HEK293 (cell line): ENCODE data around the gene RINL.

ENCODE experiments used
- BCL11B ChIP-seq: fragments of 450-650 bp; formaldehyde crosslinking; IDR thresholded peaks from 2 replicates; pipeline ENCODE4 v1.5.1; 2016; ENCODE audit warnings: low read depth, missing biosample characterization, missing genetic modification characterization
- FEZF1 ChIP-seq: fragments of 450-650 bp; formaldehyde crosslinking; IDR thresholded peaks from 2 replicates; pipeline ENCODE4 v1.5.1; 2016; ENCODE audit warnings: missing biosample characterization, missing genetic modification characterization
- KLF1 ChIP-seq: fragments of 450-650 bp; formaldehyde crosslinking; IDR thresholded peaks from 2 replicates; pipeline ENCODE4 v1.5.1; 2016; ENCODE audit warnings: missing biosample characterization, missing genetic modification characterization
- KLF8 ChIP-seq: fragments of 450-650 bp; formaldehyde crosslinking; IDR thresholded peaks from 2 replicates; pipeline ENCODE4 v1.5.1; 2016; ENCODE audit warnings: missing biosample characterization, missing genetic modification characterization
- MYNN ChIP-seq: fragments of 450-650 bp; formaldehyde crosslinking; IDR thresholded peaks from 2 replicates; pipeline ENCODE4 v1.5.1; 2016; ENCODE audit warnings: missing biosample characterization, missing genetic modification characterization, borderline replicate concordance
- OVOL3 ChIP-seq: fragments of 450-650 bp; formaldehyde crosslinking; IDR thresholded peaks from 2 replicates; pipeline ENCODE4 v1.5.1; 2016; ENCODE audit warnings: missing biosample characterization, missing genetic modification characterization
- REPIN1 ChIP-seq: fragments of 450-650 bp; formaldehyde crosslinking; IDR thresholded peaks from 2 replicates; pipeline ENCODE4 v1.5.1; 2017; ENCODE audit warnings: missing biosample characterization, missing genetic modification characterization, low read depth
- SCRT1 ChIP-seq: fragments of 450-650 bp; formaldehyde crosslinking; IDR thresholded peaks from 2 replicates; pipeline ENCODE4 v1.5.1; 2016; ENCODE audit warnings: missing biosample characterization, missing genetic modification characterization, borderline replicate concordance
- TRIM28 ChIP-seq: IDR thresholded peaks from 2 replicates; pipeline ENCODE4 v1.6.1; 2011; ENCODE audit warnings: low read length, control low read depth, borderline replicate concordance
- ZEB2 ChIP-seq: fragments of 450-650 bp; formaldehyde crosslinking; IDR thresholded peaks from 2 replicates; pipeline ENCODE4 v1.5.1; 2016; ENCODE audit warnings: missing biosample characterization, missing genetic modification characterization
- ZNF132 ChIP-seq: fragments of 450-650 bp; formaldehyde crosslinking; IDR thresholded peaks from 2 replicates; pipeline ENCODE4 v1.5.1; 2017; ENCODE audit warnings: missing biosample characterization, missing genetic modification characterization, borderline replicate concordance
- ZNF140 ChIP-seq: fragments of 450-650 bp; formaldehyde crosslinking; IDR thresholded peaks from 2 replicates; pipeline ENCODE4 v1.5.1; 2016; ENCODE audit warnings: missing biosample characterization, missing genetic modification characterization
- ZNF274 ChIP-seq, 2 experiments: fragments of 200-500 bp in 1 of 2; fragments of 450-650 bp in 1 of 2; sonication (Bioruptor generic) in 1 of 2; formaldehyde crosslinking in 1 of 2; IDR thresholded peaks; 2 replicates each; pipeline versions ENCODE4 v1.5.1 to v1.6.1; 2014 to 2016; ENCODE audit warnings: borderline replicate concordance in 1 of 2, inconsistent platforms in 1 of 2, low read length in 1 of 2, missing biosample characterization in 1 of 2, missing genetic modification characterization in 1 of 2
- ZNF292 ChIP-seq: fragments of 450-650 bp; formaldehyde crosslinking; IDR thresholded peaks from 2 replicates; pipeline ENCODE4 v1.5.1; 2016; ENCODE audit warnings: low read depth, missing biosample characterization, missing genetic modification characterization, borderline replicate concordance
- ZNF366 ChIP-seq: fragments of 450-650 bp; formaldehyde crosslinking; conservative IDR thresholded peaks from 2 replicates; pipeline ENCODE4 v1.5.1; 2016; ENCODE audit warnings: missing biosample characterization, missing genetic modification characterization
- ZNF391 ChIP-seq: fragments of 450-650 bp; formaldehyde crosslinking; IDR thresholded peaks from 2 replicates; pipeline ENCODE4 v1.5.1; 2016; ENCODE audit warnings: low read depth, missing biosample characterization, missing genetic modification characterization, borderline replicate concordance
- ZNF561 ChIP-seq: fragments of 450-650 bp; IDR thresholded peaks from 2 replicates; pipeline ENCODE4 v1.5.1; 2018; ENCODE audit warnings: missing biosample characterization, missing genetic modification characterization, borderline replicate concordance
- ZNF600 ChIP-seq: fragments of 450-650 bp; formaldehyde crosslinking; IDR thresholded peaks from 2 replicates; pipeline ENCODE4 v1.5.1; 2016; ENCODE audit warnings: missing biosample characterization, missing genetic modification characterization
- ZNF621 ChIP-seq: fragments of 450-650 bp; formaldehyde crosslinking; IDR thresholded peaks from 2 replicates; pipeline ENCODE4 v1.5.1; 2017; ENCODE audit warnings: missing biosample characterization, missing genetic modification characterization
- ZNF677 ChIP-seq: fragments of 450-650 bp; IDR thresholded peaks from 2 replicates; pipeline ENCODE4 v1.5.0; 2018; ENCODE audit warnings: missing biosample characterization, mild to moderate bottlenecking, missing genetic modification characterization, moderate library complexity
- TF ChIP-seq, protein P1 (sequence below): fragments of 450-650 bp; formaldehyde crosslinking; conservative IDR thresholded peaks from 2 replicates; pipeline ENCODE4 v1.5.1; 2016; ENCODE audit warnings: low read depth, missing biosample characterization, missing genetic modification characterization
- TF ChIP-seq, protein P2 (sequence below): fragments of 450-650 bp; formaldehyde crosslinking; conservative IDR thresholded peaks from 2 replicates; pipeline ENCODE4 v1.5.1; 2016; ENCODE audit warnings: low read depth, missing biosample characterization, missing genetic modification characterization
- TF ChIP-seq, protein P3 (sequence below): fragments of 450-650 bp; formaldehyde crosslinking; IDR thresholded peaks from 2 replicates; pipeline ENCODE4 v1.5.0; 2017; ENCODE audit warnings: missing biosample characterization, missing genetic modification characterization, borderline replicate concordance
- TF ChIP-seq, protein P4 (sequence below): fragments of 450-650 bp; formaldehyde crosslinking; IDR thresholded peaks from 2 replicates; pipeline ENCODE4 v1.5.1; 2016; ENCODE audit warnings: missing biosample characterization, missing genetic modification characterization
- TF ChIP-seq, protein P5 (sequence below): fragments of 450-650 bp; formaldehyde crosslinking; IDR thresholded peaks from 2 replicates; pipeline ENCODE4 v1.5.1; 2016; ENCODE audit warnings: missing biosample characterization, missing genetic modification characterization

The RINL gene

DNA sequence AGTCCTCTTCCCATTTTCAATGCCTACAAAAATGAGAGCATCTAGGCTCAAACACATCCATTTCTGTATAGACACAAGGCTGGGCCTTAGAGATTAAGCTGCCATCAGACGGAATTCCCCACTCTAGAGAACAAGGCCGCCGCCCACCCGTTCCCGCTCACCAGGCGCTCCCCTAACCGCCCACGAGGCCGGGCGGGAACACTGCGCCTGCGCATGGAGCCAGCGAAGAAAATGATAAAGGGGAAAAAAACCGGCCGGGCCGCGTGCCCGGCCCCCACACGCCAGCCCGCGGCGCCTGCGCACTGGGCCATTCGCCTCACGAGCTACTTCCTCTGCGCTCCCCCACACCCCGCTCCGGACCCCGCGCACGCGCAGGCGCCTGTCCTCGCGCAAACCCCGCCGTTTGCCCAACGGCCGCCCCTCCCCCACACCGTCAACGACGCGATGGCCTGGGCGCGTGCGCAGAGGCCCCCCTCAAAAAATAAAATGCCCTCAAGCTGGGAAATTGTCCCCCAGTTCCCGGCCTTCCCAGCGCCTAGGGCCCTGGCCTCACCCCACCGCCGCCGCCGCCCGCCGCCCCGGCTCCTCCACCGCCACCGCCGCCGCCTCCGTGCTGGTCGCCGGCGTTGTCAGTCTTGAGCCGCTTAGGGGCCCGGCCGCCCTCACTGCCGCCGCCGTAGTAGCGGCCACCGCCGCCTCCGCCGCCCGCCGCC lies 28.8 kb downstream of the RINL start (continued):
- TF ChIP-seq BCL11B (tag by site-specific recombination) = no peak
- TF ChIP-seq, protein P1, sequence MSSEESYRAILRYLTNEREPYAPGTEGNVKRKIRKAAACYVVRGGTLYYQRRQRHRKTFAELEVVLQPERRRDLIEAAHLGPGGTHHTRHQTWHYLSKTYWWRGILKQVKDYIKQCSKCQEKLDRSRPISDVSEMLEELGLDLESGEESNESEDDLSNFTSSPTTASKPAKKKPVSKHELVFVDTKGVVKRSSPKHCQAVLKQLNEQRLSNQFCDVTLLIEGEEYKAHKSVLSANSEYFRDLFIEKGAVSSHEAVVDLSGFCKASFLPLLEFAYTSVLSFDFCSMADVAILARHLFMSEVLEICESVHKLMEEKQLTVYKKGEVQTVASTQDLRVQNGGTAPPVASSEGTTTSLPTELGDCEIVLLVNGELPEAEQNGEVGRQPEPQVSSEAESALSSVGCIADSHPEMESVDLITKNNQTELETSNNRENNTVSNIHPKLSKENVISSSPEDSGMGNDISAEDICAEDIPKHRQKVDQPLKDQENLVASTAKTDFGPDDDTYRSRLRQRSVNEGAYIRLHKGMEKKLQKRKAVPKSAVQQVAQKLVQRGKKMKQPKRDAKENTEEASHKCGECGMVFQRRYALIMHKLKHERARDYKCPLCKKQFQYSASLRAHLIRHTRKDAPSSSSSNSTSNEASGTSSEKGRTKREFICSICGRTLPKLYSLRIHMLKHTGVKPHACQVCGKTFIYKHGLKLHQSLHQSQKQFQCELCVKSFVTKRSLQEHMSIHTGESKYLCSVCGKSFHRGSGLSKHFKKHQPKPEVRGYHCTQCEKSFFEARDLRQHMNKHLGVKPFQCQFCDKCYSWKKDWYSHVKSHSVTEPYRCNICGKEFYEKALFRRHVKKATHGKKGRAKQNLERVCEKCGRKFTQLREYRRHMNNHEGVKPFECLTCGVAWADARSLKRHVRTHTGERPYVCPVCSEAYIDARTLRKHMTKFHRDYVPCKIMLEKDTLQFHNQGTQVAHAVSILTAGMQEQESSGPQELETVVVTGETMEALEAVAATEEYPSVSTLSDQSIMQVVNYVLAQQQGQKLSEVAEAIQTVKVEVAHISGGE = peak; percentile 57; the same call in 1 of the 2 replicates
- peak; percentile 56; the same call in 1 of the 2 replicates for TF ChIP-seq ZNF600 (tag by site-specific recombination)
- TF ChIP-seq ZNF140 (tag by site-specific recombination) = no peak
- no peak for TF ChIP-seq TRIM28
- TF ChIP-seq ZNF292 (tag by site-specific recombination) = no peak
- TF ChIP-seq ZEB2 (tag by site-specific recombination) = peak; percentile 53; the same call in 1 of the 2 replicates
- TF ChIP-seq ZNF132 = no peak
- peak; percentile 42 for TF ChIP-seq ZNF366 (tag by site-specific recombination)
- TF ChIP-seq SCRT1 (tag by site-specific recombination) = no peak
- no peak for TF ChIP-seq ZNF274 (IDR thresholded peaks at IDR 0.05; ENCODE audit: low read length)
- no peak for TF ChIP-seq ZNF274 (tag by site-specific recombination; IDR thresholded peaks at IDR 0.05; ENCODE audit: borderline replicate concordance)
- peak; percentile 88 for TF ChIP-seq KLF1 (tag by site-specific recombination)
- TF ChIP-seq ZNF621 (tag by site-specific recombination) = no peak
- TF ChIP-seq FEZF1 (tag by site-specific recombination) = no peak
- TF ChIP-seq, protein P2, sequence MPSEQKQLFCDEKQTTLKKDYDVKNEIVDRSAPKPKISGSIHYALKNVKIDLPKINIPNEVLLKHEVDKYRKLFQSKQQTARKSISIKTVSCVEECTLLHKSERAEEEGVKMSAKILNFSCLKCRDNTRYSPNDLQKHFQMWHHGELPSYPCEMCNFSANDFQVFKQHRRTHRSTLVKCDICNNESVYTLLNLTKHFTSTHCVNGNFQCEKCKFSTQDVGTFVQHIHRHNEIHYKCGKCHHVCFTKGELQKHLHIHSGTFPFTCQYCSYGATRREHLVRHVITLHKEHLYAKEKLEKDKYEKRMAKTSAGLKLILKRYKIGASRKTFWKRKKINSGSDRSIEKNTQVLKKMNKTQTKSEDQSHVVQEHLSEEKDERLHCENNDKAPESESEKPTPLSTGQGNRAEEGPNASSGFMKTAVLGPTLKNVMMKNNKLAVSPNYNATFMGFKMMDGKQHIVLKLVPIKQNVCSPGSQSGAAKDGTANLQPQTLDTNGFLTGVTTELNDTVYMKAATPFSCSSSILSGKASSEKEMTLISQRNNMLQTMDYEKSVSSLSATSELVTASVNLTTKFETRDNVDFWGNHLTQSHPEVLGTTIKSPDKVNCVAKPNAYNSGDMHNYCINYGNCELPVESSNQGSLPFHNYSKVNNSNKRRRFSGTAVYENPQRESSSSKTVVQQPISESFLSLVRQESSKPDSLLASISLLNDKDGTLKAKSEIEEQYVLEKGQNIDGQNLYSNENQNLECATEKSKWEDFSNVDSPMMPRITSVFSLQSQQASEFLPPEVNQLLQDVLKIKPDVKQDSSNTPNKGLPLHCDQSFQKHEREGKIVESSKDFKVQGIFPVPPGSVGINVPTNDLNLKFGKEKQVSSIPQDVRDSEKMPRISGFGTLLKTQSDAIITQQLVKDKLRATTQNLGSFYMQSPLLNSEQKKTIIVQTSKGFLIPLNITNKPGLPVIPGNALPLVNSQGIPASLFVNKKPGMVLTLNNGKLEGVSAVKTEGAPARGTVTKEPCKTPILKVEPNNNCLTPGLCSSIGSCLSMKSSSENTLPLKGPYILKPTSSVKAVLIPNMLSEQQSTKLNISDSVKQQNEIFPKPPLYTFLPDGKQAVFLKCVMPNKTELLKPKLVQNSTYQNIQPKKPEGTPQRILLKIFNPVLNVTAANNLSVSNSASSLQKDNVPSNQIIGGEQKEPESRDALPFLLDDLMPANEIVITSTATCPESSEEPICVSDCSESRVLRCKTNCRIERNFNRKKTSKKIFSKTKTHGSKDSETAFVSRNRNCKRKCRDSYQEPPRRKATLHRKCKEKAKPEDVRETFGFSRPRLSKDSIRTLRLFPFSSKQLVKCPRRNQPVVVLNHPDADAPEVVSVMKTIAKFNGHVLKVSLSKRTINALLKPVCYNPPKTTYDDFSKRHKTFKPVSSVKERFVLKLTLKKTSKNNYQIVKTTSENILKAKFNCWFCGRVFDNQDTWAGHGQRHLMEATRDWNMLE (tag by site-specific recombination) = no peak
- no peak; the same call in none of the 2 replicates for TF ChIP-seq ZNF391 (tag by site-specific recombination)
- TF ChIP-seq, protein P3, sequence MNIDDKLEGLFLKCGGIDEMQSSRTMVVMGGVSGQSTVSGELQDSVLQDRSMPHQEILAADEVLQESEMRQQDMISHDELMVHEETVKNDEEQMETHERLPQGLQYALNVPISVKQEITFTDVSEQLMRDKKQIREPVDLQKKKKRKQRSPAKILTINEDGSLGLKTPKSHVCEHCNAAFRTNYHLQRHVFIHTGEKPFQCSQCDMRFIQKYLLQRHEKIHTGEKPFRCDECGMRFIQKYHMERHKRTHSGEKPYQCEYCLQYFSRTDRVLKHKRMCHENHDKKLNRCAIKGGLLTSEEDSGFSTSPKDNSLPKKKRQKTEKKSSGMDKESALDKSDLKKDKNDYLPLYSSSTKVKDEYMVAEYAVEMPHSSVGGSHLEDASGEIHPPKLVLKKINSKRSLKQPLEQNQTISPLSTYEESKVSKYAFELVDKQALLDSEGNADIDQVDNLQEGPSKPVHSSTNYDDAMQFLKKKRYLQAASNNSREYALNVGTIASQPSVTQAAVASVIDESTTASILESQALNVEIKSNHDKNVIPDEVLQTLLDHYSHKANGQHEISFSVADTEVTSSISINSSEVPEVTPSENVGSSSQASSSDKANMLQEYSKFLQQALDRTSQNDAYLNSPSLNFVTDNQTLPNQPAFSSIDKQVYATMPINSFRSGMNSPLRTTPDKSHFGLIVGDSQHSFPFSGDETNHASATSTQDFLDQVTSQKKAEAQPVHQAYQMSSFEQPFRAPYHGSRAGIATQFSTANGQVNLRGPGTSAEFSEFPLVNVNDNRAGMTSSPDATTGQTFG = peak; percentile 66; the same call in 1 of the 2 replicates
- TF ChIP-seq OVOL3 = no peak
- peak; percentile 33; the same call in 1 of the 2 replicates for TF ChIP-seq MYNN (tag by site-specific recombination)
- no peak for TF ChIP-seq REPIN1 (tag by site-specific recombination)
- TF ChIP-seq, protein P4, sequence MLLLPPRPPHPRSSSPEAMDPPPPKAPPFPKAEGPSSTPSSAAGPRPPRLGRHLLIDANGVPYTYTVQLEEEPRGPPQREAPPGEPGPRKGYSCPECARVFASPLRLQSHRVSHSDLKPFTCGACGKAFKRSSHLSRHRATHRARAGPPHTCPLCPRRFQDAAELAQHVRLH (tag by site-specific recombination) = no peak
- TF ChIP-seq, protein P5, sequence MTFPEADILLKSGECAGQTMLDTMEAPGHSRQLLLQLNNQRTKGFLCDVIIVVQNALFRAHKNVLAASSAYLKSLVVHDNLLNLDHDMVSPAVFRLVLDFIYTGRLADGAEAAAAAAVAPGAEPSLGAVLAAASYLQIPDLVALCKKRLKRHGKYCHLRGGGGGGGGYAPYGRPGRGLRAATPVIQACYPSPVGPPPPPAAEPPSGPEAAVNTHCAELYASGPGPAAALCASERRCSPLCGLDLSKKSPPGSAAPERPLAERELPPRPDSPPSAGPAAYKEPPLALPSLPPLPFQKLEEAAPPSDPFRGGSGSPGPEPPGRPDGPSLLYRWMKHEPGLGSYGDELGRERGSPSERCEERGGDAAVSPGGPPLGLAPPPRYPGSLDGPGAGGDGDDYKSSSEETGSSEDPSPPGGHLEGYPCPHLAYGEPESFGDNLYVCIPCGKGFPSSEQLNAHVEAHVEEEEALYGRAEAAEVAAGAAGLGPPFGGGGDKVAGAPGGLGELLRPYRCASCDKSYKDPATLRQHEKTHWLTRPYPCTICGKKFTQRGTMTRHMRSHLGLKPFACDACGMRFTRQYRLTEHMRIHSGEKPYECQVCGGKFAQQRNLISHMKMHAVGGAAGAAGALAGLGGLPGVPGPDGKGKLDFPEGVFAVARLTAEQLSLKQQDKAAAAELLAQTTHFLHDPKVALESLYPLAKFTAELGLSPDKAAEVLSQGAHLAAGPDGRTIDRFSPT (tag by site-specific recombination) = peak; percentile 58; the same call in 1 of the 2 replicates
- peak; percentile 78; the same call in 1 of the 2 replicates for TF ChIP-seq ZNF677
- TF ChIP-seq ZNF561 = 0 out of 2 replicates have a peak, but pooled peaks have one; percentile 15
- TF ChIP-seq KLF8 (tag by site-specific recombination) = peak; percentile 63
